ENCODE measurements around the gene HDAC3.

DNA sequence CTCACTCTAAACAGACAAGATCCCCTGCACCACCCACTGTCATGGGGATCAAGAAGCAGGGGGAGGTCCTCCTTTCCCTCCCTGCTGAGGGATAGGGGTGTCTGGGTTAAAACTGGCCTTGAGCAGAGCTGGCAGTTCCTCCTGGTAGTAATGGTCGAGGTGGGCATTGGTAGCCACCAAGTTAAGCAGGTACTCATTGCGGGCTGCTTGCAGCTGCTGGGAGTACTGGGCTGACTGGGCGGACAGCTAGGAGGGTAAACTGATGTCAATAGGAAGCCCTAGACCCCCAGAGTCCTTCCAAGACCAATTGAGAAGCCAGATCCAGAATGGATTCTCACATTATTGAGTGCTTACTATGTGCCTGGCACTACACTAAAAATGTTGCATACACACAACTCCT is 11.2 kb upstream of the HDAC3 start:
- TF ChIP-seq, protein P1, sequence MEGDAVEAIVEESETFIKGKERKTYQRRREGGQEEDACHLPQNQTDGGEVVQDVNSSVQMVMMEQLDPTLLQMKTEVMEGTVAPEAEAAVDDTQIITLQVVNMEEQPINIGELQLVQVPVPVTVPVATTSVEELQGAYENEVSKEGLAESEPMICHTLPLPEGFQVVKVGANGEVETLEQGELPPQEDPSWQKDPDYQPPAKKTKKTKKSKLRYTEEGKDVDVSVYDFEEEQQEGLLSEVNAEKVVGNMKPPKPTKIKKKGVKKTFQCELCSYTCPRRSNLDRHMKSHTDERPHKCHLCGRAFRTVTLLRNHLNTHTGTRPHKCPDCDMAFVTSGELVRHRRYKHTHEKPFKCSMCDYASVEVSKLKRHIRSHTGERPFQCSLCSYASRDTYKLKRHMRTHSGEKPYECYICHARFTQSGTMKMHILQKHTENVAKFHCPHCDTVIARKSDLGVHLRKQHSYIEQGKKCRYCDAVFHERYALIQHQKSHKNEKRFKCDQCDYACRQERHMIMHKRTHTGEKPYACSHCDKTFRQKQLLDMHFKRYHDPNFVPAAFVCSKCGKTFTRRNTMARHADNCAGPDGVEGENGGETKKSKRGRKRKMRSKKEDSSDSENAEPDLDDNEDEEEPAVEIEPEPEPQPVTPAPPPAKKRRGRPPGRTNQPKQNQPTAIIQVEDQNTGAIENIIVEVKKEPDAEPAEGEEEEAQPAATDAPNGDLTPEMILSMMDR (IDR thresholded peaks at IDR 0.05 in 2 of 3, conservative IDR thresholded peaks at IDR 0.05 in 1 of 3; ENCODE audit: borderline replicate concordance in 1 of 3, insufficient read depth in 1 of 3, low read depth in 2 of 3, low read length in 2 of 3), result no peak
- TF ChIP-seq POLR2AphosphoS5 (IDR thresholded peaks at IDR 0.05; ENCODE audit: low read depth, low read length) (no peak), SP1 (IDR thresholded peaks at IDR 0.05; ENCODE audit: low read depth) (no peak)
